H1 (cell line): Measurements from ENCODE around the gene TNFRSF11A. TPM values are rescaled to one million over a fixed set of nuclear protein-coding genes. Genes with fewer than 3 reads are reported as not detected.

Experiments
- CTCF ChIA-PET: fragments of 300-600 bp; sonication (Branson Sonifier 250); formaldehyde crosslinking; loops from one replicate; lab custom pipeline; 2021; ENCODE audit not compliant: partially characterized antibody; lab: Charles Lee
- POLR2A ChIA-PET: fragments of 300-600 bp; sonication (Branson Sonifier 250); formaldehyde crosslinking; loops from one replicate; lab custom pipeline; 2021; ENCODE audit warnings: inconsistent platforms; ENCODE audit not compliant: partially characterized antibody; lab: Charles Lee
- DNase-seq, 2 experiments: peaks; one replicate each; pipeline versions ENCODE4 v3.0.0 to v3.0.0-alpha.2; 2010 to 2022; ENCODE audit warnings: low spot score in 2 of 2, low read depth in 1 of 2, mixed read lengths in 1 of 2
- FAIRE-seq: peaks from 2 replicates; lab custom pipeline; 2011; peaks lifted over from hg19 to GRCh38; lab: Jason Lieb, UNC
- H2AFZ ChIP-seq: 2 replicates; pipeline ENCODE4 v1.8.1; 2012; ENCODE audit warnings: low read length, inconsistent platforms
- H2AK5ac ChIP-seq: 2 replicates; pipeline ENCODE4 v1.6.1; 2013; ENCODE audit warnings: low read depth, low read length
- H2BK120ac ChIP-seq: replicated peaks from 2 replicates; pipeline ENCODE3; 2013; ENCODE audit warnings: low read depth, low read length, inconsistent platforms
- H2BK12ac ChIP-seq: 2 replicates; pipeline ENCODE4 v1.6.1; 2013; ENCODE audit warnings: low read depth, low read length
- H2BK15ac ChIP-seq: 2 replicates; pipeline ENCODE4 v1.6.1; 2013; ENCODE audit warnings: low read length
- H2BK20ac ChIP-seq: 2 replicates; pipeline ENCODE4 v1.6.1; 2013; ENCODE audit warnings: low read length
- H2BK5ac ChIP-seq: 2 replicates; pipeline ENCODE4 v1.6.1; 2013; ENCODE audit warnings: low read depth, low read length
- H3K14ac ChIP-seq: 2 replicates; pipeline ENCODE4 v1.6.1; 2013; ENCODE audit warnings: inconsistent platforms; ENCODE audit not compliant: insufficient read length
- H3K18ac ChIP-seq: 2 replicates; pipeline ENCODE4 v1.6.1; 2013; ENCODE audit warnings: low read length; ENCODE audit errors: extremely low read depth
- H3K23ac ChIP-seq: 2 replicates; pipeline ENCODE4 v1.6.1; 2013; ENCODE audit warnings: inconsistent platforms; ENCODE audit not compliant: insufficient read length
- H3K23me2 ChIP-seq: 2 replicates; pipeline ENCODE4 v1.6.1; 2013; ENCODE audit warnings: low read depth, low read length
- H3K27ac ChIP-seq: 2 replicates; pipeline ENCODE4 v1.6.1; 2011; ENCODE audit warnings: low read depth, low read length, inconsistent platforms
- H3K27me3 ChIP-seq, 4 experiments: replicated peaks in 1 of 4; 1 replicate in 1 of 4; 2 replicates in 3 of 4; pipeline versions ENCODE4 v1.6.1 to v1.8.1; 2011 to 2013; ENCODE audit warnings: low read length in 3 of 4, mild to moderate bottlenecking in 3 of 4, inconsistent platforms in 2 of 4, mixed read lengths in 2 of 4, moderate library complexity in 1 of 4; ENCODE audit not compliant: control insufficient read depth in 3 of 4, insufficient read depth in 3 of 4; ENCODE audit errors: extremely low read depth in 1 of 4
- H3K36me3 ChIP-seq, 4 experiments: 2 replicates each; pipeline versions ENCODE4 v1.6.1 to v1.8.1; 2011 to 2013; ENCODE audit warnings: mild to moderate bottlenecking in 4 of 4, low read length in 3 of 4, moderate library complexity in 2 of 4, control low read depth in 1 of 4, inconsistent platforms in 1 of 4; ENCODE audit not compliant: insufficient read depth in 4 of 4, control insufficient read depth in 2 of 4
- H3K4ac ChIP-seq: replicated peaks from 2 replicates; pipeline ENCODE3; 2013; ENCODE audit warnings: low read length, low read depth, mixed read lengths, inconsistent platforms; ENCODE audit not compliant: insufficient read length
- H3K4me1 ChIP-seq, 4 experiments: replicated peaks in 1 of 4; 1 replicate in 1 of 4; 2 replicates in 3 of 4; pipeline versions ENCODE4 v1.6.1 to v1.8.1; 2011 to 2013; ENCODE audit warnings: low read length in 3 of 4, inconsistent platforms in 2 of 4, mixed read lengths in 1 of 4; ENCODE audit not compliant: insufficient read depth in 4 of 4, control insufficient read depth in 3 of 4
- H3K4me2 ChIP-seq, 2 experiments: 2 replicates each; pipeline versions ENCODE4 v1.6.1 to v1.8.1; 2011 to 2013; ENCODE audit warnings: low read depth in 2 of 2, low read length in 2 of 2, control low read depth in 1 of 2, inconsistent platforms in 1 of 2, mild to moderate bottlenecking in 1 of 2; ENCODE audit not compliant: insufficient read depth in 1 of 2
- H3K4me3 ChIP-seq, 4 experiments: fragments of 200-600, 300-600 bp in 1 of 4; sonication (generic), shearing (Covaris generic), sonication (Bioruptor Twin) in 1 of 4; 2 replicates each; pipeline versions ENCODE4 v1.5.1 to v1.8.1; 2011 to 2016; ENCODE audit warnings: low read length in 4 of 4, low read depth in 3 of 4, control low read depth in 2 of 4, inconsistent platforms in 2 of 4, mild to moderate bottlenecking in 2 of 4, mixed read lengths in 1 of 4, moderate library complexity in 1 of 4; ENCODE audit not compliant: insufficient read depth in 2 of 4; ENCODE audit errors: extremely low read depth in 1 of 4
- H3K56ac ChIP-seq: replicated peaks from 2 replicates; pipeline ENCODE3; 2013; ENCODE audit warnings: low read depth, mild to moderate bottlenecking, mixed read lengths, low read length, inconsistent platforms; ENCODE audit not compliant: insufficient read length
- H3K79me1 ChIP-seq: 2 replicates; pipeline ENCODE4 v1.6.1; 2013; ENCODE audit warnings: low read depth, low read length, control low read depth
- H3K79me2 ChIP-seq, 2 experiments: 2 replicates each; pipeline versions ENCODE4 v1.6.1 to v1.8.1; 2012 to 2013; ENCODE audit warnings: low read length in 2 of 2, mild to moderate bottlenecking in 2 of 2, inconsistent platforms in 1 of 2; ENCODE audit not compliant: insufficient read depth in 2 of 2, control insufficient read depth in 1 of 2
- H3K9ac ChIP-seq, 4 experiments: replicated peaks in 1 of 4; 1 replicate in 1 of 4; 2 replicates in 3 of 4; pipeline versions ENCODE4 v1.6.1 to v1.8.1; 2011 to 2013; ENCODE audit warnings: low read depth in 3 of 4, low read length in 3 of 4, control low read depth in 2 of 4, mild to moderate bottlenecking in 2 of 4, moderate library complexity in 2 of 4, inconsistent platforms in 1 of 4; ENCODE audit errors: extremely low read depth in 1 of 4
- H3K9me3 ChIP-seq, 2 experiments: 2 replicates each; pipeline versions ENCODE4 v1.6.1 to v1.8.1; 2012 to 2013; ENCODE audit warnings: mild to moderate bottlenecking in 2 of 2, moderate library complexity in 2 of 2, control low read depth in 1 of 2, inconsistent platforms in 1 of 2, low read depth in 1 of 2, low read length in 1 of 2, mixed read lengths in 1 of 2; ENCODE audit not compliant: insufficient read depth in 2 of 2
- H4K20me1 ChIP-seq, 2 experiments: replicated peaks in 1 of 2; 2 replicates each; pipeline versions ENCODE3 to v1.8.1; 2011 to 2013; ENCODE audit warnings: inconsistent platforms in 2 of 2, low read length in 2 of 2, mild to moderate bottlenecking in 1 of 2; ENCODE audit not compliant: insufficient read depth in 2 of 2, control insufficient read depth in 1 of 2
- H4K5ac ChIP-seq: 2 replicates; pipeline ENCODE4 v1.6.1; 2013; ENCODE audit warnings: low read length, low read depth, mixed read lengths, inconsistent platforms; ENCODE audit not compliant: insufficient read length
- H4K8ac ChIP-seq: 2 replicates; pipeline ENCODE4 v1.8.0; 2013; ENCODE audit warnings: mild to moderate bottlenecking, moderate library complexity, low read length, inconsistent platforms; ENCODE audit not compliant: insufficient read depth; ENCODE audit errors: extremely low read depth
- H4K91ac ChIP-seq: replicated peaks from 2 replicates; pipeline ENCODE3; 2013; ENCODE audit warnings: low read length, mixed read lengths, inconsistent platforms; ENCODE audit not compliant: insufficient read length
- WGBS, 2 experiments: shearing (Covaris generic) in 1 of 2; methylation state at CpG; one replicate each; pipeline versions ENCODE4 v1.1.6 to v1.1.7; 2013 to 2015; ENCODE audit warnings: low lambda C conversion rate in 2 of 2, mixed read lengths in 2 of 2, inconsistent platforms in 1 of 2, low coverage in 1 of 2, missing lambda C conversion rate in 1 of 2; ENCODE audit not compliant: insufficient replicate concordance in 2 of 2, insufficient coverage in 1 of 2, insufficient read length in 1 of 2; ENCODE audit errors: extremely low coverage in 1 of 2, missing lambda C conversion rate in 1 of 2; 5-methylcytosine and 5-hydroxymethylcytosine counted together
- polyA plus RNA-seq, 7 experiments: library from polyadenylated mRNA; depleted of rRNA in 3 of 7; stranded (reverse) in 5 of 7; unstranded in 2 of 7; fragments of >200 nt in 5 of 7; fragments of 200-250 nt in 2 of 7; gene quantifications; 1 replicate in 5 of 7; 2 replicates in 1 of 7; 4 replicates in 1 of 7; pipeline versions ENCODE4 v1.2.1 to v1.2.3, GENCODE V29; 2011 to 2013; ENCODE audit warnings: missing spikeins in 2 of 7, mixed read lengths in 2 of 7
- total RNA-seq: library from RNA; stranded (reverse); fragmentation: NEBNext Ultra II Directional; extraction: Animal tissue kit (Norgen Biotek cat#: 25700); gene quantifications from 2 replicates; pipeline ENCODE4 v1.2.1, GENCODE V29; 2021
- TF ChIP-seq, protein P1 (sequence below), 3 experiments: IDR thresholded peaks; 1 replicate in 2 of 3; 2 replicates in 1 of 3; pipeline versions ENCODE4 v1.5.1 to v1.6.1; 2011; ENCODE audit warnings: low read length in 3 of 3, mild to moderate bottlenecking in 3 of 3, inconsistent platforms in 2 of 3, low read depth in 1 of 3, moderate library complexity in 1 of 3; ENCODE audit not compliant: insufficient read depth in 1 of 3; ENCODE audit errors: control extremely low read depth in 1 of 3
- TF ChIP-seq, protein P2 (sequence below): IDR thresholded peaks from 2 replicates; pipeline ENCODE4 v1.6.1; 2012; ENCODE audit warnings: low read length, inconsistent platforms

Gene TNFRSF11A
- total and polyA plus RNA-seq, 2 of the 8 experiments (the other 6 are each of a cell fraction or from before 2014, with no cell fraction given) = 8.7 to 10.6 TPM

GRCh38 chr18:62369129-62369644, 44.1 kb downstream of the TNFRSF11A start:
- FAIRE-seq (no peak), DNase-seq (no peak)
- Histone ChIP-seq H3K4ac (no peak overlapping the region), H2BK120ac (no peak overlapping the region), H2BK15ac (no peak overlapping the region), H2AFZ (no peak overlapping the region), H3K14ac (no peak overlapping the region), H3K18ac (no peak overlapping the region), H3K4me1 (peaks cover 0 to 12% (median 8%) of the 10 kb centered on the region in 4 experiments; a peak in 5 of 7 replicates), H3K27ac (no peak overlapping the region), H3K23me2 (no peaks in the 10 kb centered on the region), H3K27me3 (no peaks in the 10 kb centered on the region), H2BK12ac (no peak overlapping the region), H4K5ac (no peak overlapping the region), H4K91ac (no peak overlapping the region), H3K9me3 (no peaks in the 10 kb centered on the region), H2BK20ac (no peak overlapping the region), H2AK5ac (no peak overlapping the region), H2BK5ac (no peak overlapping the region), H3K36me3 (peaks cover 0 to 21% (median under 1%) of the 10 kb centered on the region in 4 experiments; a peak in 2 of 8 replicates), H3K23ac (no peak overlapping the region), H3K56ac (no peak overlapping the region), H3K4me3 (no peak overlapping the region), H3K4me2 (no peak overlapping the region), H3K9ac (no peak overlapping the region), H4K20me1 (no peaks in the 10 kb centered on the region), H3K79me1 (no peaks in the 10 kb centered on the region), H3K79me2 (no peaks in the 10 kb centered on the region), H4K8ac (no peak overlapping the region)
- ChIA-PET CTCF (interaction anchor here (1.0 to 1.6 kb wide), 3 partner anchors 10 to 43 kb away, joined by 4 read pairs; no protein-coding TSS in a partner anchor), POLR2A (interaction anchor here (1.3 kb wide), 1 partner anchor 38 kb away, joined by 3 read pairs; no protein-coding TSS in a partner anchor)
- TF ChIP-seq, protein P1, sequence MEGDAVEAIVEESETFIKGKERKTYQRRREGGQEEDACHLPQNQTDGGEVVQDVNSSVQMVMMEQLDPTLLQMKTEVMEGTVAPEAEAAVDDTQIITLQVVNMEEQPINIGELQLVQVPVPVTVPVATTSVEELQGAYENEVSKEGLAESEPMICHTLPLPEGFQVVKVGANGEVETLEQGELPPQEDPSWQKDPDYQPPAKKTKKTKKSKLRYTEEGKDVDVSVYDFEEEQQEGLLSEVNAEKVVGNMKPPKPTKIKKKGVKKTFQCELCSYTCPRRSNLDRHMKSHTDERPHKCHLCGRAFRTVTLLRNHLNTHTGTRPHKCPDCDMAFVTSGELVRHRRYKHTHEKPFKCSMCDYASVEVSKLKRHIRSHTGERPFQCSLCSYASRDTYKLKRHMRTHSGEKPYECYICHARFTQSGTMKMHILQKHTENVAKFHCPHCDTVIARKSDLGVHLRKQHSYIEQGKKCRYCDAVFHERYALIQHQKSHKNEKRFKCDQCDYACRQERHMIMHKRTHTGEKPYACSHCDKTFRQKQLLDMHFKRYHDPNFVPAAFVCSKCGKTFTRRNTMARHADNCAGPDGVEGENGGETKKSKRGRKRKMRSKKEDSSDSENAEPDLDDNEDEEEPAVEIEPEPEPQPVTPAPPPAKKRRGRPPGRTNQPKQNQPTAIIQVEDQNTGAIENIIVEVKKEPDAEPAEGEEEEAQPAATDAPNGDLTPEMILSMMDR (IDR thresholded peaks at IDR 0.05; ENCODE audit: control extremely low read depth in 1 of 3, insufficient read depth in 1 of 3, low read depth in 1 of 3, low read length in 3 of 3) = peak in 1 of 3 experiments; percentile 5; a peak in 2 of 4 replicates
- TF ChIP-seq, protein P2, sequence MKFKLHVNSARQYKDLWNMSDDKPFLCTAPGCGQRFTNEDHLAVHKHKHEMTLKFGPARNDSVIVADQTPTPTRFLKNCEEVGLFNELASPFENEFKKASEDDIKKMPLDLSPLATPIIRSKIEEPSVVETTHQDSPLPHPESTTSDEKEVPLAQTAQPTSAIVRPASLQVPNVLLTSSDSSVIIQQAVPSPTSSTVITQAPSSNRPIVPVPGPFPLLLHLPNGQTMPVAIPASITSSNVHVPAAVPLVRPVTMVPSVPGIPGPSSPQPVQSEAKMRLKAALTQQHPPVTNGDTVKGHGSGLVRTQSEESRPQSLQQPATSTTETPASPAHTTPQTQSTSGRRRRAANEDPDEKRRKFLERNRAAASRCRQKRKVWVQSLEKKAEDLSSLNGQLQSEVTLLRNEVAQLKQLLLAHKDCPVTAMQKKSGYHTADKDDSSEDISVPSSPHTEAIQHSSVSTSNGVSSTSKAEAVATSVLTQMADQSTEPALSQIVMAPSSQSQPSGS = no peak
- 87% methylated on average over 9 of the region's 9 CpGs; no CpG with 5 or more reads in 1 of the 2 experiments for WGBS, 2 experiments
